Activated CD4-positive, CD25-positive, alpha-beta regulatory T cell treated with anti-CD3 and anti-CD28 coated beads, Interleukin-2, amount 50 U/mL, for 72 hours (primary cell): Measurements from ENCODE around the gene ARHGEF4.
"Not testable (repeated sequence)": the region's sequence is repeated elsewhere in the genome, so short reads cannot be mapped to it uniquely, and the experiment has no call there.

Experiments used
- DNase-seq: peaks from one replicate; pipeline ENCODE4 v3.0.0; 2021

The ARHGEF4 gene

GRCh38 chr2:131058214-131058843 is 221.6 kb downstream of the ARHGEF4 start:
- DNase-seq: no peak

GRCh38 chr2:131058920-131059319 is 222.2 kb downstream of the ARHGEF4 start:
- DNase-seq: no peak

DNA sequence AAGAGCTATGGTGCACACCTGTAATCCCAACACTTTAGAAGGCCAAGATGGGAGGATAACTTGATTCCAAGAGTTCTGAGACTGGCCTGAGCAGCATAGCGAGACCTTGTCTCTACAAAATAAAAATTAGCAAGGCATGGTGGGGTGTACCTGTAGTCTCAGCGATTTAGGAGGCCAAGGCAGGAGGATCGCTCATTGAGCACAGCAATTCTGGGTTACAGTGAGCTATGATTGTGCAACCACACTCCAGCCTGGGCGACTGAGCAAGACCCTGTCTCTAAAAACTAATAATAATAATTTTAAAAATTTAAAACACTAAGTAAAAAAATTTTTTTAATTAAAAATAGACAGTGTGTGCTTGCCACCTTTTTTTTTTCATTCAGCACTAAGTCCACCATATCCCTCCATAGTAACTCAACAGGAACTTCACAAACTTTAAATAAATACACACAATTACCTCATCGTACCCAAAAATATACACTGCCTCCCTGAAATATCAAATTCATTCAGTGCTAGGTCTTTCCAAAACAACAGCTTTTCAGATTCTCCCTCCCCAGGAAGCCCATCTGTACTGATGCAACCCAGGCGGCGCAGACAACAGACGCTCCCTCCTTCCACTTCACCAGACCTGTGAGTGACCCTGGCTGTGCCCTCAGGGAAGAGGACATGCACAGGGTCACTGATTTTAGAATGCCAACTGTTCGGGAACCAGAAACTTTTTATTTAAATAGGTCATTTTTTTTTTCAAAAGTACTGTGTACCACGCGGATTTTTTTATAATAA is 227.0 kb downstream of the ARHGEF4 start:
- no peak for DNase-seq

DNA sequence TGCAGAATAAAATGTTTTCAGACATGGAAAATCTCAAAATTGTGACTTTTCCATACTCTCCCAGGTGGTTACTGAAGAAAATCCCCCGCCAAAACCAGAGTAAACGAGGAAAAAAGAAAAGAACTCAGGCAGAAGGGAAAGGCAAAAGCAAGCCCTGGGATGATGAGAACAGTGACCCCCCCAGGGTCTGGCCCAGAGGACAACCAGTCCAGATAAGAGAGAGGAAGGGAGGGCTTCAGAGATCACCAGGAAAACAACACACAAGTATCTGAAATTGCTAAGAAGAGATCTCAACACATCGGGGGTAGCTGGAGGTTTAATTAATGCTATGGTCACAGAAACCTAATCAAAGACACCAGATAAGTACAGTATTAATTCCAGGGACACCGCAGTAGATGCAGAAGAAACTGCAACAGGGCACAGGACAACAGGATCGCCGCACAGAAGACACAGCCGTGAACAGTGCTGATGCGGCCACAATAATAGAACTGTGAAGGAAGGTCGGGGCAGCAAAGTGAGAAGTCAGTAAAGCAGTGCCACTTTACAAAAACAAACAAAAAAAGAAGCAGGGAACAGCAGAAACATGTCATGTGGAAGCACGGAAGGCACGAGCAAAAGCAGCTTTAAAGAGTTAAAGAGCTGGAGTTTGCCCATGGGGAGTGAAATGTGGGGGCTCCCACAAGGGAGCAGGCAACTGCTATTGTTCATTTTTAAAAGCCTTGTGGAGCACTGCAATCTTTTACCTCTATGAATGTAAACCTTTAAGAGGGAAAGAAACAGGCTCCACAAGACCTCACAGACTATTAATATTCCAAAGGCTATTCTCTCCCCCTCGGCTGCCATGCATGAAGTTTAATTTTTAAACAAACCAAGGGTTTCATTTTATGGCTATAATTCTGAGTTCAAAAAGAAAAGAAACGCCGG is 228.1 kb downstream of the ARHGEF4 start:
- DNase-seq: no peak

GRCh38 chr2:131067465-131068125 is 230.9 kb downstream of the ARHGEF4 start:
- DNase-seq: no peak

DNA sequence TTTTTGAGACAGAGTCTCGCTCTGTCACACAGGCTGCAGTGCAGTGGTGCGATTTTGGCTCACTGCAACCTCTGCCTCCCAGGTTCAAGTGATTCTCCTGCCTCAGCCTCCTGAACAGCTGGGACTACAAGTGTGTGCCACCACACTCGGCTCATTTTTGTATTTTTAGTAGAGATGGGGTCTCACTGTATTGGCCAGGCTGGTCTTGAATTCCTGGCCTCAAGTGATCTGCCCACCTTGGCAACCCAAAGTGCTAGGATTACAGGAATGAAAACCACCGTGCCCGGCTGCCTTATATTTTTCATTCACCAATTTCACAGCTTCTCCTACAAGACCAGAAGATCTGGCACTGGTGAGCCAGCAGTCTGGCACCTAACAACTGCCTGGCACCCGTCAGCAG is 231.5 kb downstream of the ARHGEF4 start:
- not testable (repeated sequence) for DNase-seq

- DNase-seq: not testable (repeated sequence)
Measured at GRCh38 chr2:131075578-131075977, 238.9 kb downstream of the ARHGEF4 start.

DNA sequence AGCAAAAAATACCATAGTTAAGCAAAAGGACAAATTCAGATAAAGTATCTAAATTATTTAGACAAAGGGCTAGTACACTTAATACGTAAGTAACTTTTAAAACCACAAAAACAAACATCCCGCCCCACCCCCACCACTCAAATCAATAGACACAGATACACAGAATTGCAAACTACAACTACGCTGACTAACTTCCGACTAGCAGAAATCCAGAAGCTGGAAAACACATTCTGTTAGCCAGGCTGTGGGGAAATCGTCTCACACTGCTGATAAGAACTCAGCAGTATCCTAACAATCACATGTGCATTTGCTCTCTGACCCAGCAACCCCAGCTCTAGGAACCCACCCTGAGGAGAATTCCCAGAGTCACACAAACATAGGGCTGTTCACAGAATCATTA is 240.0 kb downstream of the ARHGEF4 start:
- no peak for DNase-seq

- DNase-seq: no peak
Measured at GRCh38 chr2:131077182-131077846, 240.6 kb downstream of the ARHGEF4 start.

DNA sequence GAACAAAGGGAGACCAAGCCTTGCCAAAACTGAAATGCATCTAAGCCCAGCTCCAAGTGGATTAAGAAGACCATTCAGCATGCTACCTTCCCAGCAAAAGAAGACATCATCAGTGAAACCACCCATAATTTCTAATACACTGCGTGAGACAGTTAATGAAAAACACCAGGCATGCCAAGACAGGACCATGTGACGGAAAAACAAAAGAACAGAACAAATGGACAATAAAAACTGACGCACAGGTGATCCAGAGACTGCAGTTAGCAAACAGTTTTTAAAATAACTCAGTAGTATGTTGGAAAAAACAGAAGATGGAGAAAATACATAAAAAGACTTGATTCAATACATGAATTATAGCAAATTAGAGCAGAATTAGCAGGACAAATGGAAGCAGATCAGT is 241.3 kb downstream of the ARHGEF4 start:
- DNase-seq: no peak

DNA sequence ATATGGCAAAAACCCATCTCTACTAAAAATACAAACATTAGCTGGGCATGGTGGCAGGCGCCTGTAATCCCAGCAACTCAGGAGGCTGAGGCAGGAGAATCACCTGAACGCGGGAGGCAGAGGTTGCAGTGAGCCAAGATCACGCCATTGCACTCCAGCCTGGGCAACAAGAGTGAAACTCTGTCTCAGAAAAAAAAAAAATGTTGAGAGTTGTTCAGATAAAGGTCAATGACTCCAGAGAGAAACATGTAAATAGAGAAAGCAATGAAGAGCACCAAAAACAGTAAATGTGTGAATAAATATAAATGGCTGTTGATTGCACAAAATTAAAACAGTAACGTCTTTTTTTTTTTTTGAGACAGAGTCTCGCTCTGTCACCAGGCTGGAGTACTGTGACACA is 243.2 kb downstream of the ARHGEF4 start:
- DNase-seq: not testable (repeated sequence)

DNA sequence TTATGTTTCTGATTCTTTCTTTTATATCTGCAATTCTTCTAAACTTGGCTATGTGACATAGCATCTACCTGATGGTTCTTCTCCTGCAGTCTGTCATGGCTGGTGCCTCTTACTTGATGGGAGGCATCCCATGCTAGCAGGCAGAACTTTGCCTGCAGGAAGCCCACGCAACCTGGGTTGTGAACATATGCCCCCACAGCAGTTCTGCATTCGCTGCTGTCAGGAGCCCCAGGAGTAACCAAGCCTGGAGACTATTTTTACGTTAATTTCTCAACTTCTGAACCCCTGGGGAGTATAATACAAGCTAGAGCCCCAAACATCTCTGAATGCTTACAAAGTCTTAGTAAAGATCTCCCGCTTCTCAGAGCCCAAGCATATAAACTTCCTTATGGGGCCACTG is 244.5 kb downstream of the ARHGEF4 start:
- no peak for DNase-seq

DNA sequence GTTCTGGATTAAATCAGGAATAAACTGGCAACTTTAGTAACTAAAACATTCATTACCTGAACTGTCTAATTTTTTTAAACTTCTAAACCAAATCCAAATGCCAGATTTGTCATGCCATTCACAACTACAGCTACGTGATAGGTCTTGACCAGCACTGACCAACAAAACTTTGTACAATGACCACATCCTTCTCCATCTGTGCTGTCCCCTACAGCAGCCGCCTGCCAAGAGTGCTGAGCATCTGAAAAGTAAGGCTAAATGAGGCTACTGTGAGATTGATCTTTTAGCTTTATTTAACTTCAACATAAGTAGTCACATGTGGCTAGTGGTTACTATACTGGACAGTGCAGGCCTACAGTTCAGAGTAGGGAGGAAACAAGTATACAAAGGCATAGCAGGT is 248.9 kb downstream of the ARHGEF4 start:
- DNase-seq: no peak

DNA sequence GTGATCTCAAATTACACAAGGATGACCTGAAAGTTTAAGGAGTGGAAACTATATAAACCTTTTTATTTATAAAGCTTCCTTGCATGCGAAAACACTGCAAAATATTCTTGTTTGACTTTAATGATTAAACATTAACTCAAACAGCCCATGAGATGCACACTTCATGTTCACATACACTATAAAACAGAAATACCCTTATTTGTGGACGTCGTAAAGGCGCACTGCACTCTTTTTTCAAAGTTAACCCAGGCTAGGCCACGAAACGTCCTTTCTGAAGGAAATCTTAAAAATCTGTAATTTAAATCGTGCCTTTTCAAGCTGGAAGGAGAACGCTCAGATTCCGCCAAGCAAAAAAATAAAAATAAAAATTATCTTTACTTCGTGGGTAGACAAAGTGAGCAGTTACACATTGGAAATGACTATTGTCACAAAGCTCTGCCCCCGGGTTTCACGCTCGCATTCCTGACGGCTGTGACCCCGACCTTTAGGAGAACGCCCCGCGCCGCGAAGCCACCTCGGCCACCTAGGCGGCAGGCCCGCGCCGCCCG is 255.8 kb downstream of the ARHGEF4 start:
- no peak for DNase-seq

DNA sequence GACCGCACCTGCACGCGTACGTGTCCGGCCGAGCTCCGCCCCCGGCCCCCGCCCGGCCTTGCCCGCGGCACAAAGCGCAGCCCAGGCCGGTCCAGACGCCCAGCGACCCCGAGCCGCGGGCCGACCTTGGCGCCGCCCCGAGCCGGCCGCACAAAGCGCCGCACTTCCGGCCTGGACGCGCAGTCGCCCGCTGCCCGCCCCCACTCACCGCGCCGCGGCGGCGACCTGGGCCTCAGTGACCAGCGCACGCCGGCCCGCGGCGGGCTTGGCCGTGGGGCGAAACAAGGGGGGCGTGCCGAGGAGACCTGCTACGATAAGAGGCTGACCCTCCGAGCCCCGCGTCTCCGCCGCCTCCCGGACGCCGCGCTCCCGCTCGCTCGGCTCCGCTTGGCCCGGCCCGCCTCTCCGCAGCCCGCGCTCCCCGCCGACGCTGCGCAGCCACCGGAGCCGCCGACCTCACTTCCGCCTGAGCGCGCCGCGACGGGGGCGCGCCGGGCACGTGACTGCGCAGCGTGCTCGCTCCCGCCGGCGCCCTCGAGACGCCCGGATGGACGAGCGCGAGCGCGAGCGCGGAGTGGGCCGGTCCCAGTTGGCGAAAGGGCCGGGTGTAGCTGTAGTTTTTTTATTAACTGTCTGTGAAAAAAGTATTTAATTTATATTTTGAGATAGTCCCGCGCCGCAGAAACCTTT is 256.4 kb downstream of the ARHGEF4 start, which contains the start of gene FAM168B:
Gene FAM168B, minus strand, starts transcription at position 455 of the 690 bp plus-strand sequence. CDS start 10,814 bp downstream, outside the sequence.
- peak; percentile 92 for DNase-seq

DNA sequence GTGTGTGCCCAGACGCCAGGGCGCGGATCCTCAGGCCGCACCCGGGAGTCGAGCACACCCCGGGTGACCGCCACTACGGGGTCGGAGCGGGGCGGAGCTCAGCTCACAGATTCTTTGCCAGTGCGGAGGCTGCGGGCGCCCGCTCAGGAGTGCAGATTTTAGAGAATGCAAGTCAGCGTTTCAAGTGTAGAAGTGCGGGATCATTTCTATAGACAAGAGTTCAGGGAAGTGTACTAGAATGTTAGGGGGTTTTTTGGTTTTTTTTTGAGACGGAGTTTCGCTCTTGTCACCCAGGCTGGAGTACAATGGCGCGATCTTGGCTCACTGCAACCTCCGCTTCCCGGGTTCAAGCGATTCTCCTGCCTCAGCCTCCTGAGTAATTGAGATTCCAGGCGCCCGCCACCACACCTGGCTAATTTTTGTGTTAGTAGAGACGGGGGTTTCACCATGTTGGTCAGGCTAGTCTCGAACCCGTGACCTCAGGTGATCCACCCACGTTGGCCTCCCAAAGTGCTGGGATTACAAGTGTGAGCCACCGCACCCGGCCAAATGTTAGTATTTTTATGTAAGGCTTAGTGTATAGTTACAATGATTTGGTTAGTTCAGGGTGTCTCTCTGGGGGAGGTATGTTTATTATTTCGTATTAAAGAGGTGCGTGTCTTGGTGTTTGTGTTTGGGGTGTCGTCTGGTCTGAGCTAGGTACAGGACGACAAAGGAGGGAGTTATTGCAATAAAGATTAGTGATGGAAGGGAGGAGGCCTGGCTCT is 257.2 kb downstream of the ARHGEF4 start:
- peak; percentile 38 for DNase-seq

DNA sequence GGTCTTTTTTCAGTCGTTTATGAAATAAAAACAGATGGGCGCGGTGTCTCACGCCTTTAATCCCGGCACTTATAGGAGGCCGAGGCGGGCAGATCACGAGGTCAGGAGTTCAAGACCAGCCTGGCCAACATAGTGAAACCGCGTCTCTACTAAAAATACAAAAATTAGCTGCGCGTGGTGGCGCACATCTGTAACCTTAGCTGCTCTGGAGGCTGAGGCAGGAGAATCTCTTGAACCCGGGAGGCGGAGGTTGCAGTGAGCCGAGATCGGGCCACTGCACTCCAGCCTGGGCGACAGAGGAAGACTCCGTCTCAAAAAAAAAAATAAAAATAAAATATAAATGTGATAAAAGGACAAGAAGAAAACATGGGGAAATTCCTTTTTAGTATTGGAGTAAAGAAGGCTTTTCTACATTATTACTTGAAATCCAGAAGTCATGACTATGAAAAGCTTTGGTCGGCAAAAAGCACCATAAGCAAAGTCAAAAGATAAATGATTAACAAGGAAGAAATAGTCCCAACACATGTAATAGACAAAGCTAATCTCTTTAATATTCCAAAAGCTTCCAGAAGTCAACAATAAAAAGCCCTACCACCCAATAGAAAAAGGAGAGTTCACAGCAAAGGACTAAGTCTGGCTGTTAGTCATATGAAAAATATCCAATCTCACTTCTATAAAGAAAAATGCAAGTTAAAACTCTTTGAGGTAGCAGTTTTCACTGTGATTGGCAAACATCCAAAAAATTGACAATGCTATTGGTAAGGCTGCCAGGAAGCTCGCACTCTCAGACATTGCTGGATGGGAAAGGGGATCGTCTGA is 258.0 kb downstream of the ARHGEF4 start:
- no peak for DNase-seq
